NCI-H510A (cell line): ENCODE data around the gene MRPS10.
"Not testable (repeated sequence)": the region's sequence is repeated elsewhere in the genome, so short reads cannot be mapped to it uniquely, and the experiment has no call there.

Experiments used
- DNase-seq: peaks from one replicate; lab custom pipeline; 2025; lab: John Stamatoyannopoulos, UW

MRPS10 gene

GRCh38 chr6:42207559-42207958 is 10.1 kb downstream of the MRPS10 start:
- not testable (repeated sequence) for DNase-seq

- no peak for DNase-seq
These were observed 12.8 kb downstream of the MRPS10 start for GRCh38 chr6:42204768-42205282.

GRCh38 chr6:42203183-42203582 is 14.5 kb downstream of the MRPS10 start:
- DNase-seq: no peak

GRCh38 chr6:42202131-42202915 is 15.3 kb downstream of the MRPS10 start:
- DNase-seq: not testable (repeated sequence)

GRCh38 chr6:42201382-42201781 is 16.3 kb downstream of the MRPS10 start:
- no peak for DNase-seq

- no peak for DNase-seq
These were observed 17.6 kb downstream of the MRPS10 start for GRCh38 chr6:42200035-42200434.

GRCh38 chr6:42199106-42199981 is 18.3 kb downstream of the MRPS10 start:
- DNase-seq: no peak

- DNase-seq: peak; percentile 58
These were observed 19.9 kb downstream of the MRPS10 start for GRCh38 chr6:42197555-42198362.

GRCh38 chr6:42195415-42195814 is 22.2 kb downstream of the MRPS10 start:
- no peak for DNase-seq

GRCh38 chr6:42194056-42194455 is 23.6 kb downstream of the MRPS10 start:
- DNase-seq: no peak

- no peak for DNase-seq
These were observed 24.2 kb downstream of the MRPS10 start for GRCh38 chr6:42193491-42193894.

- DNase-seq: not testable (repeated sequence)
These were observed 25.3 kb downstream of the MRPS10 start for GRCh38 chr6:42192385-42192784.

GRCh38 chr6:42190554-42191183 is 27.0 kb downstream of the MRPS10 start:
- DNase-seq: no peak

- no peak for DNase-seq
These were observed 29.3 kb downstream of the MRPS10 start for GRCh38 chr6:42188406-42188805.

- DNase-seq: no peak
These were observed 32.1 kb downstream of the MRPS10 start for GRCh38 chr6:42185597-42185996.

- DNase-seq: no peak
These were observed 33.2 kb downstream of the MRPS10 start for GRCh38 chr6:42184475-42184874.

- DNase-seq: no peak
These were observed 35.6 kb downstream of the MRPS10 start for GRCh38 chr6:42182101-42182500.

- no peak for DNase-seq
These were observed 37.7 kb downstream of the MRPS10 start for GRCh38 chr6:42179945-42180313.

GRCh38 chr6:42179261-42179944 is 38.3 kb downstream of the MRPS10 start:
- no peak for DNase-seq

GRCh38 chr6:42177514-42178364 is 39.9 kb downstream of the MRPS10 start:
- no peak for DNase-seq
